Parathyroid adenoma (tissue), 2 donors: Measurements from ENCODE around the gene TBC1D8.

Source experiments
- H2AFZ ChIP-seq: fragments of 300-600 bp; sonication (generic); one replicate; pipeline ENCODE4 v1.7.0; 2017; ENCODE audit warnings: antibody characterized with exemption, mild to moderate bottlenecking
- H3K27ac ChIP-seq: fragments of 300-600 bp; sonication (generic); one replicate; pipeline ENCODE4 v1.7.0; 2017
- H3K27me3 ChIP-seq: fragments of 300-600 bp; sonication (generic); one replicate; pipeline ENCODE4 v1.7.0; 2017; ENCODE audit warnings: low read length; ENCODE audit not compliant: control insufficient read depth, insufficient read depth
- H3K36me3 ChIP-seq: fragments of 300-600 bp; sonication (generic); one replicate; pipeline ENCODE4 v1.7.0; 2017; ENCODE audit warnings: low read length; ENCODE audit not compliant: control insufficient read depth, insufficient read depth
- H3K4me1 ChIP-seq: fragments of 300-600 bp; sonication (generic); one replicate; pipeline ENCODE4 v1.7.0; 2017; ENCODE audit warnings: control low read depth
- H3K4me2 ChIP-seq: fragments of 300-600 bp; sonication (generic); one replicate; pipeline ENCODE4 v1.7.0; 2017; ENCODE audit warnings: low read length
- H3K4me3 ChIP-seq: fragments of 300-600 bp; sonication (generic); one replicate; pipeline ENCODE4 v1.7.0; 2017; ENCODE audit warnings: low read depth, low read length
- H3K79me2 ChIP-seq: fragments of 300-600 bp; sonication (generic); one replicate; pipeline ENCODE4 v1.7.0; 2017; ENCODE audit warnings: control low read depth
- H3K9ac ChIP-seq: fragments of 300-600 bp; sonication (generic); one replicate; pipeline ENCODE4 v1.7.0; 2017; ENCODE audit warnings: mild to moderate bottlenecking
- H3K9me3 ChIP-seq: fragments of 300-600 bp; sonication (generic); one replicate; pipeline ENCODE4 v1.7.0; 2017; ENCODE audit warnings: low read length; ENCODE audit not compliant: control insufficient read depth
- CTCF ChIP-seq: fragments of 300-600 bp; sonication (generic); IDR thresholded peaks from one replicate; pipeline ENCODE4 v1.7.0; 2017; ENCODE audit warnings: antibody characterized with exemption, mild to moderate bottlenecking
- donor health status: primary hyperparathyroidism.

The TBC1D8 gene

GRCh38 chr2:101151146-101151858 is at the start of gene TBC1D8:
TSS of gene TBC1D8 (minus strand) at chr2:101151382. CDS start at chr2:101151253, 129 bp downstream.
- H3K79me2 ChIP-seq: peaks cover 13% of the 10 kb centered on the region
- H3K36me3 ChIP-seq: no peaks in the 10 kb centered on the region
- no peak within 1 kb of the TSS for H3K9ac ChIP-seq
- H3K9me3 ChIP-seq: no peaks in the 10 kb centered on the region
- H3K4me3 ChIP-seq: peak within 1 kb of the TSS; percentile 63
- peaks cover 13% of the 10 kb centered on the region for H3K4me1 ChIP-seq
- H2AFZ ChIP-seq: peak within 1 kb of the TSS; percentile 82
- H3K27me3 ChIP-seq: no peaks in the 10 kb centered on the region
- H3K4me2 ChIP-seq: peak within 1 kb of the TSS; percentile 71
- peak within 1 kb of the TSS; percentile 69 for H3K27ac ChIP-seq
- no peak for TF ChIP-seq CTCF

- Histone ChIP-seq H3K4me2 (no peak overlapping the region), H3K79me2 (no peaks in the 10 kb centered on the region), H3K4me1 (peaks cover 3% of the 10 kb centered on the region), H3K4me3 (no peak overlapping the region), H3K27me3 (no peaks in the 10 kb centered on the region), H2AFZ (no peak overlapping the region), H3K36me3 (no peaks in the 10 kb centered on the region), H3K9ac (no peak overlapping the region), H3K27ac (no peak overlapping the region), H3K9me3 (no peaks in the 10 kb centered on the region)
- no peak for TF ChIP-seq CTCF
These were observed 49.5 kb upstream of the TBC1D8 start for GRCh38 chr2:101200676-101201075.

GRCh38 chr2:101199251-101199791 is 48.1 kb upstream of the TBC1D8 start:
- no peak overlapping the region for H3K27ac ChIP-seq
- H3K36me3 ChIP-seq: no peaks in the 10 kb centered on the region
- H3K9ac ChIP-seq: no peak overlapping the region
- no peaks in the 10 kb centered on the region for H3K79me2 ChIP-seq
- no peak overlapping the region for H2AFZ ChIP-seq
- H3K4me3 ChIP-seq: no peak overlapping the region
- H3K4me1 ChIP-seq: peaks cover 3% of the 10 kb centered on the region
- no peaks in the 10 kb centered on the region for H3K27me3 ChIP-seq
- no peaks in the 10 kb centered on the region for H3K9me3 ChIP-seq
- no peak overlapping the region for H3K4me2 ChIP-seq
- no peak for TF ChIP-seq CTCF

GRCh38 chr2:101197814-101198213 is 46.6 kb upstream of the TBC1D8 start:
- Histone ChIP-seq H3K4me1 (peaks cover 9% of the 10 kb centered on the region), H3K27me3 (no peaks in the 10 kb centered on the region), H3K4me2 (no peak overlapping the region), H3K79me2 (no peaks in the 10 kb centered on the region), H3K36me3 (no peaks in the 10 kb centered on the region), H3K4me3 (no peak overlapping the region), H3K9me3 (no peaks in the 10 kb centered on the region), H3K9ac (no peak overlapping the region), H2AFZ (peak overlapping the region; percentile 14), H3K27ac (no peak overlapping the region)
- no peak for TF ChIP-seq CTCF
